Smooth muscle cell of the coronary artery (primary cell): ENCODE results near the gene CRYGN. TPM values are rescaled to one million over a fixed set of nuclear protein-coding genes. Genes with fewer than 3 reads are reported as not detected.

Experiments
- total RNA-seq: library from RNA; depleted of rRNA; stranded (reverse); fragments of >200 nt; gene quantifications from 2 replicates; pipeline ENCODE4 v1.2.3, GENCODE V29; 2014; ENCODE audit warnings: low replicate concordance

CRYGN gene, protein sequence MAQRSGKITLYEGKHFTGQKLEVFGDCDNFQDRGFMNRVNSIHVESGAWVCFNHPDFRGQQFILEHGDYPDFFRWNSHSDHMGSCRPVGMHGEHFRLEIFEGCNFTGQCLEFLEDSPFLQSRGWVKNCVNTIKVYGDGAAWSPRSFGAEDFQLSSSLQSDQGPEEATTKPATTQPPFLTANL
- not detected in 2 replicates for total RNA-seq

GRCh38 chr7:151439855-151440798, at the start of gene CRYGN:
Gene CRYGN, minus strand, starts transcription at chr7:151440141. Its CDS starts 224 bp downstream, at chr7:151439917.

DNA sequence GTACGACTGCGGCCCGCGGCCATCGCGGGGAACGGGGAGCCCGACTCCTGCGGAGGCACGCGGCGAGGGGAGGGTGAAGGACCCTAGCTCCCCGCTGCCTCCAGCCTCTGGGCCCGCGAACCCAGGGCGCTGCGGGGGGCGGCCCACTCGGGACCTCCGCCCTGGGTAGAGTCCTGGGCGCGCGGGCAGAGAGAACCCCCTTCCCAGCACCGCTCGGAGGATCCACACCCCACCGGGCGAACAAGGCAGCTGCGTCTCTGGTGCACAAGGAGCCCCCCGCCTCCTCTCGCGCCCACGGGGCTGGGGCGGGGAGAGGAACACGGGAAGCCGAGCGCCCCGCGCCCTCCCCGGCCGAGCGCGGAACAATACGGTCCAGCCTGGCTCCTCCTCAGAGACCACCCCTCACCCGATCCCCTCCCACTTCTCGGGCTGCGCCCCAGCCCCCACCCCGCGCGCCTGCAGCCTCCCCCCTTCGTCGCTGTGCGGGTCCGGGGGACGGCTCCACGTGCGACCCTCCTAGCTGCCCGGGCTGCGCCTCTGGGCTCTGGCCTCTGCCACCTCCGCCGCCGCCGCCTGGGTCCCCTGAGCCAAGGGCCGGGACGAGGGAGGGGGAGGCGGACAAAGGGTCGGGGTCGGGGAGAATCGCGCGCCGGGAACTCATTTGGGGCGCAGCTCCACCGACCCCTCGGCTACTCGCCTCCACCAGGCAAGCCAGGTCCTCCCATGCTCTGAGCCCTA, 30.1 kb downstream of the CRYGN start, which contains the start of gene WDR86:
TSS of gene WDR86 (minus strand) at position 372 of the 738 bp plus-strand sequence. CDS start 449 bp downstream, outside the sequence.

Other genes starting within 250 kb of the CRYGN start
- not detected in 2 replicates for gene H2BK1, start 229.7 kb downstream of the CRYGN start, total RNA-seq
- 39.8 and 50.4 TPM in 2 replicates for gene ABCF2, start 212.9 kb downstream of the CRYGN start, total RNA-seq
- 40.2 and 71.5 TPM in 2 replicates for gene CHPF2, start 207.7 kb downstream of the CRYGN start, total RNA-seq
- gene SMARCD3, start 191.4 kb downstream of the CRYGN start, total RNA-seq = 20.7 and 55.0 TPM in 2 replicates
- gene NUB1, start 98.3 kb downstream of the CRYGN start, total RNA-seq = 32.2 and 35.6 TPM in 2 replicates
- 0.08 and 1.1 TPM in 2 replicates for gene WDR86, start 30.1 kb downstream of the CRYGN start, total RNA-seq
- gene RHEB, start 79.8 kb upstream of the CRYGN start, total RNA-seq = 19.5 and 44.0 TPM in 2 replicates